Activated gamma-delta T cell treated with anti-CD3 and anti-CD28 coated beads, Interleukin-2, amount 50 U/mL, for 16 hours (primary cell): Measurements from ENCODE around the gene ZFP92.
A peak's percentile ranks its signal among the peaks of the same experiment; 100 is the strongest.
"Not testable (repeated sequence)": the region's sequence is repeated elsewhere in the genome, so short reads cannot be mapped to it uniquely, and the experiment has no call there.

Experiments
- DNase-seq: peaks from one replicate; pipeline ENCODE4 v3.0.0-alpha.2; 2020; ENCODE audit warnings: low read depth

The ZFP92 gene

GRCh38 chrX:153386097-153386496 lies 25.2 kb upstream of the ZFP92 start:
- DNase-seq: no peak

GRCh38 chrX:153387345-153387744 lies 23.9 kb upstream of the ZFP92 start:
- no peak for DNase-seq

GRCh38 chrX:153387987-153388721 lies 23.1 kb upstream of the ZFP92 start:
- DNase-seq: no peak

GRCh38 chrX:153388722-153389459 lies 22.4 kb upstream of the ZFP92 start:
- DNase-seq: no peak

GRCh38 chrX:153389460-153389768 lies 21.9 kb upstream of the ZFP92 start:
- not testable (repeated sequence) for DNase-seq

- DNase-seq: no peak
Observed at GRCh38 chrX:153392642-153393321, 18.5 kb upstream of the ZFP92 start.

GRCh38 chrX:153394612-153395011 lies 16.7 kb upstream of the ZFP92 start:
- DNase-seq: no peak

- DNase-seq: no peak
Observed at GRCh38 chrX:153395613-153396319, 15.5 kb upstream of the ZFP92 start.

GRCh38 chrX:153396320-153397195 lies 14.7 kb upstream of the ZFP92 start:
- DNase-seq: no peak

GRCh38 chrX:153397256-153397960 lies 13.9 kb upstream of the ZFP92 start:
- DNase-seq: no peak

GRCh38 chrX:153398275-153398960 lies 12.9 kb upstream of the ZFP92 start:
- DNase-seq: no peak

- DNase-seq: peak; percentile 6
Observed at GRCh38 chrX:153400146-153401132, 10.8 kb upstream of the ZFP92 start.

- DNase-seq: no peak
Observed at GRCh38 chrX:153401133-153401764, 10.0 kb upstream of the ZFP92 start, which contains the start of gene PNMA6E. Gene PNMA6E, minus strand, starts transcription at chrX:153401350. Its CDS starts 2,501 bp downstream, at chrX:153398849.

- not testable (repeated sequence) for DNase-seq
Observed at GRCh38 chrX:153404333-153404732, 6.9 kb upstream of the ZFP92 start.

- DNase-seq: no peak
Observed at GRCh38 chrX:153405426-153405825, 5.8 kb upstream of the ZFP92 start.

- DNase-seq: no peak
Observed at GRCh38 chrX:153406011-153406410, 5.3 kb upstream of the ZFP92 start.

GRCh38 chrX:153406903-153407302 lies 4.4 kb upstream of the ZFP92 start:
- no peak for DNase-seq

GRCh38 chrX:153407736-153408135 lies 3.5 kb upstream of the ZFP92 start:
- no peak for DNase-seq
